Measurements from ENCODE around the gene GRM7. TPM values are rescaled to one million over a fixed set of nuclear protein-coding genes. Genes with fewer than 3 reads are reported as not detected.

The GRM7 gene
- total and polyA plus RNA-seq, 2 donors (not counting 1 experiment from before 2014, with no cell fraction given): not detected

DNA sequence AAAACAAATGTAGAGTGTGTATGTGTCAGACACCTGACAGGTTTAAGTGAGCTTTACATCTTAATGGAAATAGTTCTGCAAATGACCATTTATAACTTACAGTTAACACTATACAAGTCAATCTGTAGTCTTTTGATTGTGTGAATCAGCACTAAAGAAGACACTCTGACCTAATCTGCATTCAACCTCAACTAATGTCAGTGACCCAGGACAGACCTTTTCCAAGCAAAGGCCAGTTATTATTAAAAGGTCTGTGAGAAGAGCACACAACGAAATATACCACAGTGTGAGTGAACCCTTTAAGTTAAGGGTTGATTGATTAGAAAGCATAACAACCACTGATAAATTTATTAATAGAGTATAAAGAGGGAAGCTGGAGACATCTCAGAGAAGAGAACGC, 878.8 kb downstream of the GRM7 start:
- Histone ChIP-seq H2AFZ (ENCODE audit: low read length) (no peak overlapping the region), H3K27me3 (ENCODE audit: control insufficient read depth, insufficient read depth, low read length) (no peaks in the 10 kb centered on the region), H3K27ac (ENCODE audit: insufficient read depth, low read length) (no peak overlapping the region), H3K4me3 (replicated peaks in 1 of 4; ENCODE audit: control extremely low read depth in 1 of 4, insufficient read depth in 1 of 4, low read depth in 3 of 4, low read length in 4 of 4) (no peak overlapping the region), H3K4me1 (ENCODE audit: control insufficient read depth, extremely low read depth, insufficient read depth, low read length) (no peaks in the 10 kb centered on the region), H3K9me3 (ENCODE audit: control insufficient read depth, insufficient read depth, low read depth, low read length) (no peaks in the 10 kb centered on the region), H4K20me1 (ENCODE audit: control insufficient read depth, extremely low read depth, insufficient read depth, low read length) (no peaks in the 10 kb centered on the region), H3K79me2 (ENCODE audit: control insufficient read depth, insufficient read depth, low read length) (no peaks in the 10 kb centered on the region), H3K9ac (ENCODE audit: insufficient read depth, low read length) (no peak overlapping the region), H3K4me2 (ENCODE audit: extremely low read depth, insufficient read depth, low read length) (no peak overlapping the region), H3K36me3 (ENCODE audit: control insufficient read depth, insufficient read depth, low read length) (no peaks in the 10 kb centered on the region)
- TF ChIP-seq, protein P1, sequence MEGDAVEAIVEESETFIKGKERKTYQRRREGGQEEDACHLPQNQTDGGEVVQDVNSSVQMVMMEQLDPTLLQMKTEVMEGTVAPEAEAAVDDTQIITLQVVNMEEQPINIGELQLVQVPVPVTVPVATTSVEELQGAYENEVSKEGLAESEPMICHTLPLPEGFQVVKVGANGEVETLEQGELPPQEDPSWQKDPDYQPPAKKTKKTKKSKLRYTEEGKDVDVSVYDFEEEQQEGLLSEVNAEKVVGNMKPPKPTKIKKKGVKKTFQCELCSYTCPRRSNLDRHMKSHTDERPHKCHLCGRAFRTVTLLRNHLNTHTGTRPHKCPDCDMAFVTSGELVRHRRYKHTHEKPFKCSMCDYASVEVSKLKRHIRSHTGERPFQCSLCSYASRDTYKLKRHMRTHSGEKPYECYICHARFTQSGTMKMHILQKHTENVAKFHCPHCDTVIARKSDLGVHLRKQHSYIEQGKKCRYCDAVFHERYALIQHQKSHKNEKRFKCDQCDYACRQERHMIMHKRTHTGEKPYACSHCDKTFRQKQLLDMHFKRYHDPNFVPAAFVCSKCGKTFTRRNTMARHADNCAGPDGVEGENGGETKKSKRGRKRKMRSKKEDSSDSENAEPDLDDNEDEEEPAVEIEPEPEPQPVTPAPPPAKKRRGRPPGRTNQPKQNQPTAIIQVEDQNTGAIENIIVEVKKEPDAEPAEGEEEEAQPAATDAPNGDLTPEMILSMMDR (conservative IDR thresholded peaks at IDR 0.05 in 1 of 2, IDR thresholded peaks at IDR 0.05 in 1 of 2; ENCODE audit: low read depth in 1 of 2, low read length in 2 of 2): no peak
- TF ChIP-seq EZH2 (IDR thresholded peaks at IDR 0.05; ENCODE audit: low read length, missing control alignments): no peak
- DNase-seq (ENCODE audit: low read depth in 2 of 2): no peak

DNA sequence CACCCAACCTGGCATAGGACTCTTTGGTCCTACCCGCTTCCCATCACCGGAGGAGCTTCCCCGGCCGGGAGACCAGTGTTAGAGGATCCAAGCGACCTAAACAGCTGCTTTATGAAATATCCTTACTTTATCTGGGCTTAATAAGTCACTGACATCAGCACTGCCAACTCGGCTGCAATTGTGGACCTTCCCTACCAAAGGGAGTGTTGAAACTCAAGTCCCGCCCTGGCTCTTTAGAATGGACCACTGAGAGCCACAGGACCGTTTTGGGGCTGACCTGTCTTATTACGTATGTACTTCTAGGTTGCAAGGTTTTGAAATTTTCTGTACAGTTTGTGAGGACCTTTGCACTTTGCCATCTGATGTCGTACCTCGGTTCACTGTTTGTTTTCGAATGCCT, 879.5 kb downstream of the GRM7 start:
- H2AFZ ChIP-seq (ENCODE audit: low read length): no peak overlapping the region
- no peaks in the 10 kb centered on the region for H3K9me3 ChIP-seq (ENCODE audit: control insufficient read depth, insufficient read depth, low read depth, low read length)
- H3K27ac ChIP-seq (ENCODE audit: insufficient read depth, low read length): no peak overlapping the region
- DNase-seq (ENCODE audit: low read depth in 2 of 2): no peak
- no peaks in the 10 kb centered on the region for H4K20me1 ChIP-seq (ENCODE audit: control insufficient read depth, extremely low read depth, insufficient read depth, low read length)
- H3K27me3 ChIP-seq (ENCODE audit: control insufficient read depth, insufficient read depth, low read length): no peaks in the 10 kb centered on the region
- TF ChIP-seq, protein P1 (conservative IDR thresholded peaks at IDR 0.05 in 1 of 2, IDR thresholded peaks at IDR 0.05 in 1 of 2; ENCODE audit: low read depth in 1 of 2, low read length in 2 of 2): no peak
- TF ChIP-seq EZH2 (IDR thresholded peaks at IDR 0.05; ENCODE audit: low read length, missing control alignments): no peak
- no peaks in the 10 kb centered on the region for H3K79me2 ChIP-seq (ENCODE audit: control insufficient read depth, insufficient read depth, low read length)
- no peak overlapping the region for H3K9ac ChIP-seq (ENCODE audit: insufficient read depth, low read length)
- no peaks in the 10 kb centered on the region for H3K36me3 ChIP-seq (ENCODE audit: control insufficient read depth, insufficient read depth, low read length)
- no peak overlapping the region for H3K4me2 ChIP-seq (ENCODE audit: extremely low read depth, insufficient read depth, low read length)
- H3K4me3 ChIP-seq (replicated peaks in 1 of 4; ENCODE audit: control extremely low read depth in 1 of 4, insufficient read depth in 1 of 4, low read depth in 3 of 4, low read length in 4 of 4): no peak overlapping the region
- no peaks in the 10 kb centered on the region for H3K4me1 ChIP-seq (ENCODE audit: control insufficient read depth, extremely low read depth, insufficient read depth, low read length)

DNA sequence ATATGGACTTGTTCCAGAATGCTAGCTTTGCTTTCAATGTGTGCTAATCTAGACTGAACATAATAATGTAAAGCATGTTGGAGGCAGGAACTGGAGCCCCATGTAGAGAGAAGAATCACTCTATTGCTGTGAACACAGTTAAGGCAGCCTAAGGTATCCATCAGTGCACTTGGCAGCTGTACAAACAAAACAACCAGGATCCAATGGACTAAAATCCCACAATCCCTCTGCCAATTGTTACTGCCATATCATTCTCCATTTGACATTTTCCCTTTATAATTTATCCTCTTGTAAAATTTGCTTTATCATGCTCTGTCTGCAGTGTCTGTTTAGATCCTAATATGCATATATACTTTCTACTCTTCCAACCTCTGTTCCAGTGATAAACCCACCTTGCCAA, 883.9 kb downstream of the GRM7 start:
- Histone ChIP-seq H3K36me3 (ENCODE audit: control insufficient read depth, insufficient read depth, low read length) (no peaks in the 10 kb centered on the region), H3K4me3 (replicated peaks in 1 of 4; ENCODE audit: control extremely low read depth in 1 of 4, insufficient read depth in 1 of 4, low read depth in 3 of 4, low read length in 4 of 4) (no peak overlapping the region), H3K9ac (ENCODE audit: insufficient read depth, low read length) (no peak overlapping the region), H3K4me1 (ENCODE audit: control insufficient read depth, extremely low read depth, insufficient read depth, low read length) (no peaks in the 10 kb centered on the region), H2AFZ (ENCODE audit: low read length) (no peak overlapping the region), H3K27me3 (ENCODE audit: control insufficient read depth, insufficient read depth, low read length) (no peaks in the 10 kb centered on the region), H3K4me2 (ENCODE audit: extremely low read depth, insufficient read depth, low read length) (no peak overlapping the region), H4K20me1 (ENCODE audit: control insufficient read depth, extremely low read depth, insufficient read depth, low read length) (no peaks in the 10 kb centered on the region), H3K9me3 (ENCODE audit: control insufficient read depth, insufficient read depth, low read depth, low read length) (no peaks in the 10 kb centered on the region), H3K79me2 (ENCODE audit: control insufficient read depth, insufficient read depth, low read length) (no peaks in the 10 kb centered on the region), H3K27ac (ENCODE audit: insufficient read depth, low read length) (no peak overlapping the region)
- TF ChIP-seq, protein P1 (conservative IDR thresholded peaks at IDR 0.05 in 1 of 2, IDR thresholded peaks at IDR 0.05 in 1 of 2; ENCODE audit: low read depth in 1 of 2, low read length in 2 of 2): no peak
- TF ChIP-seq EZH2 (IDR thresholded peaks at IDR 0.05; ENCODE audit: low read length, missing control alignments): no peak
- no peak for DNase-seq (ENCODE audit: low read depth in 2 of 2)
